Measurements from ENCODE around the gene NUTM2G.
"Not testable (repeated sequence)": the region's sequence is repeated elsewhere in the genome, so short reads cannot be mapped to it uniquely, and the experiment has no call there.

The NUTM2G gene

DNA sequence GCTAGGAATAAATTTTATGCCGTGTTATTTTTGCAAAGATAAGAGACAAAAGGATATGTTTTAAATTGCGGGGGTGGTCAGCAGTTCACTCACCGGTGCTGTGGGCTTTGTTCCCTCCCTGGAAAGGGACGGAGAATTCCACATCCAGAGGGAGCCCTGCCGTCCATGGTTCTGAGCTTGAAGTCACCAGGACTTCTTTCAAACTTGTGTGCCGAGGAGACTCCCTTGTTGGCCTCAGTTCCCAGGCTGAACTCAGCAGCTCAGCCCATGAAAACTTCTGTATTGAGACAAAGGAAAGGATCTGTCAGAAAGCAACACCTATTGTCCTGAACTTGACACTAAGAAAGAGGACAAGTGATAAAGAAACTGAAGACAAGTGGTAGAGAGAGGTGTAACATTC is 10.1 kb upstream of the NUTM2G start:
- H3K27me3 ChIP-seq (ENCODE audit: insufficient read depth, insufficient read length); DNase-seq (ENCODE audit: low read depth, low spot score); H3K36me3 ChIP-seq (ENCODE audit: insufficient read depth, insufficient read length, low read length); H3K9ac ChIP-seq (ENCODE audit: insufficient read length, low read depth); H3K9me3 ChIP-seq (ENCODE audit: insufficient read depth, low read length); H3K4me1 ChIP-seq (ENCODE audit: insufficient read depth, insufficient read length); H3K4me3 ChIP-seq (ENCODE audit: insufficient read length, low read depth): not testable (repeated sequence)

DNA sequence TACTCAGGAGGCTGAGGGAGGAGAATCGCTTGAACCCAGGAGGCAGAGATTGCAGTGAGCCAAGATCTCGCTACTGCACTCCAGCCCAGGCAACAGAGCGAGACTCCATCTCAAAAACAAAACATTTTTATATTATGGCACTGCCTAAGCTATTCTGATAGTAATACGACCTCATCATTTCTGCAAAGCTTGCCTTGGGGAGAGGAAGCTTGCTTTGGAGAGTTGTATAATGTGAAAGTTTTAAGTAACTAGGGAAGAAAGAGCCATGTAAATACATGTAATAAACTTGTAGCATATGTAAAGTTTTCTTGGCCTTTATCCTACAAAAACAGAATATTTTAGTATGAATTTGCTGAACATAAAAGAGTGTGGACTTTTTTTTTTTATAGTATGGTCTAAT is 7.8 kb upstream of the NUTM2G start:
- not testable (repeated sequence) for H3K9me3 ChIP-seq (ENCODE audit: insufficient read depth, low read length); DNase-seq (ENCODE audit: low read depth, low spot score); H3K9ac ChIP-seq (ENCODE audit: insufficient read length, low read depth); H3K4me1 ChIP-seq (ENCODE audit: insufficient read depth, insufficient read length); H3K27me3 ChIP-seq (ENCODE audit: insufficient read depth, insufficient read length); H3K4me3 ChIP-seq (ENCODE audit: insufficient read length, low read depth); H3K36me3 ChIP-seq (ENCODE audit: insufficient read depth, insufficient read length, low read length)

DNA sequence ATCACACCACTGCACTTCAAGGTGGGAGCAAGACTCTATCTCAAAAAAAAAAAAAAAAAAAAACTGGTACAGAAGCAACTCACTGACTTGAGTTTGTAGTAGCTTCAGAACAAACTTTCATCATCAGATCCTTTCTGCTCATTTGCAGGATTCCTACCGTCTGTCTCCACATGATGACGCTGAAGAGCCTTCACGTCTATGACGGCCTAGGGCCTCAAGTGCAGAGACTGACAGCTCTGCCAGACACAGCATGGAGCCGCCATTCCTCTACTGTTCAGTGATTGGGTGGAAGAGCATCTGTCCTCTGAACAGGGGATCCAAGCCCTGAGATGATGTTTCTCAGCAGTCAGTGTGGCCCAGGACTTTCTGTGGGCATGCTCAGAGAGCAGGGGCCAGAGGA is 3.1 kb upstream of the NUTM2G start:
- DNase-seq (ENCODE audit: low read depth, low spot score); H3K9me3 ChIP-seq (ENCODE audit: insufficient read depth, low read length); H3K27me3 ChIP-seq (ENCODE audit: insufficient read depth, insufficient read length); H3K36me3 ChIP-seq (ENCODE audit: insufficient read depth, insufficient read length, low read length); H3K9ac ChIP-seq (ENCODE audit: insufficient read length, low read depth); H3K4me1 ChIP-seq (ENCODE audit: insufficient read depth, insufficient read length); H3K4me3 ChIP-seq (ENCODE audit: insufficient read length, low read depth): not testable (repeated sequence)

DNA sequence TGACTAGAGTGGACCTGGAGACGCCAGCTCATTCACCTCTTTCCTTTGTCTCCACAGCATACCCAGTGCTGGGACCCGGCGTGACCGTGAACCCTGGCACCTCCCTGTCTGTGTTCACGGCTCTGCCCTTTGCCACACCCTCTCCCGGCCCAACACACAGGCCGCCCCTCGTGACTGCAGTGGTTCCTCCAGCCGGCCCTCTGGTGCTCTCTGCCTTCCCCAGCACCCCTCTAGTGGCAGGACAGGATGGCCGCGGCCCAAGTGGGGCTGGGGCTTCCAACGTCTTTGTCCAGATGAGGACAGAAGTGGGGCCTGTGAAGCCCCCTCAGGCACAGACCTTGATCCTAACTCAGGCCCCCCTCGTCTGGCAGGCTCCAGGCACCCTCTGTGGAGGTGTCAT is 3.0 kb downstream of the NUTM2G start:
- H3K9me3 ChIP-seq (ENCODE audit: insufficient read depth, low read length); H3K4me1 ChIP-seq (ENCODE audit: insufficient read depth, insufficient read length); H3K36me3 ChIP-seq (ENCODE audit: insufficient read depth, insufficient read length, low read length); H3K9ac ChIP-seq (ENCODE audit: insufficient read length, low read depth); H3K4me3 ChIP-seq (ENCODE audit: insufficient read length, low read depth); H3K27me3 ChIP-seq (ENCODE audit: insufficient read depth, insufficient read length); DNase-seq (ENCODE audit: low read depth, low spot score): not testable (repeated sequence)

DNA sequence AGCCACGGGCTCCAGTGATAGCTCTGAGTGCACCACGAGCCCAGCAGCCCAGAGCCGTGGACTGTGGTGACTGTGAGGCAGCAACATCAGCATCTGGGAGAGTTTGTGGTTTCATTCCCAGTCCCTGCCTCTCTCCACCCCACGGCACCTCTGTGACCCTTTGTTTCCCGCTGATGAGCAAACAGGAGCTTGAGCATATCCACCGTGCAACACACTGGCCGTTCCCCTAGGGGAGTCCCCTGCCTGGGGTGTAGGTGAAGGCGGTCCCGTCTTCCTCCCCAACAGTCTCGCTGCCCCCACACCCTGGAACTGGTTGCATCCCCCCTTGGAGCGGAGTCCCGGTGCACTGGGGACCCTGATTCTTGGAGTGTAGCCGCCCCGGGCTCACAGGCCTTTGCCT is 5.5 kb downstream of the NUTM2G start:
- H3K9me3 ChIP-seq (ENCODE audit: insufficient read depth, low read length); H3K4me1 ChIP-seq (ENCODE audit: insufficient read depth, insufficient read length); DNase-seq (ENCODE audit: low read depth, low spot score): not testable (repeated sequence)

DNA sequence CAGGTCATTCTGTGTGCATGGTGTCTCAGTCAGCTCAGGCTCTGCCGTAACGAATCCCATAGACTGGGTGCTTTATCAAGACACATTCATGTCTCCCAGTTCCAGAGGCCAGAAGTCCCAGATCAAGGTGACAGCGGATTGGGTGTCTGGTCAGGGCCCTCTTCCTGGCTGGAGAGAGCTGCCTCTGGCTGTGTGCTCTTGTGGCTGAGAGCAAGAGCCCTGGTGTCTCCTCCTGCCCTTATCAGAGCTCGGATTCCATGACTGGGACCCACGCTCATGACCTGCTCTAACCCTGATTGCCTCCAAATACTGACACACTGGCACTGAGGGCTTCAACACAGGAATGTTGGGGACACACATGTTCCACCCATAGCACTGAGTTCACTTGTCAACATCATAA is 6.1 kb downstream of the NUTM2G start:
- not testable (repeated sequence) for H3K9me3 ChIP-seq (ENCODE audit: insufficient read depth, low read length)

More for the DNA sequence above, 5.5 kb downstream of the NUTM2G start:
- not testable (repeated sequence) for H3K4me3 ChIP-seq (ENCODE audit: insufficient read length, low read depth); H3K9ac ChIP-seq (ENCODE audit: insufficient read length, low read depth); H3K36me3 ChIP-seq (ENCODE audit: insufficient read depth, insufficient read length, low read length); H3K27me3 ChIP-seq (ENCODE audit: insufficient read depth, insufficient read length)

DNA sequence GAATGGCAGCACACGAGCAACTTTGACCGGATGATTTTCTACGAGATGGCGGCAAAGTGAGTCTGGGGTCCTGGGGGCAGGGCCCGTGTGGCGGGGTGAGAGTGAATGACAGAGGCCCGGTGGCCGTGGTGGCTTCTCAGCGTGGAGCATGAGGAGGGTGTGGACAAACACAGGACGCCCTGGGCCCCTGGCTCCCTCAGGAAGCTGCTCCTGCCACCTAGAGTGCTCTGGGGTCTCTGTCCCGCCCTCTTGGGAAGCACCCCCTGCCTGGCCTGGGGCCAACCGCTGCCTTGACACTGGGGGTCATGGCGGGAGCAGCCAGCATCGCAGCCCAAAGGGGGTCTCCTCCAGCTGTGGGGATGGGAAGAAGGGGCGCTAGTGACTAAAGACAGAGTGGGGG is 6.8 kb downstream of the NUTM2G start:
- H3K4me1 ChIP-seq (ENCODE audit: insufficient read depth, insufficient read length); DNase-seq (ENCODE audit: low read depth, low spot score); H3K4me3 ChIP-seq (ENCODE audit: insufficient read length, low read depth); H3K9ac ChIP-seq (ENCODE audit: insufficient read length, low read depth); H3K36me3 ChIP-seq (ENCODE audit: insufficient read depth, insufficient read length, low read length); H3K9me3 ChIP-seq (ENCODE audit: insufficient read depth, low read length); H3K27me3 ChIP-seq (ENCODE audit: insufficient read depth, insufficient read length): not testable (repeated sequence)

More for the DNA sequence above, 6.1 kb downstream of the NUTM2G start:
- not testable (repeated sequence) for H3K27me3 ChIP-seq (ENCODE audit: insufficient read depth, insufficient read length); DNase-seq (ENCODE audit: low read depth, low spot score); H3K4me1 ChIP-seq (ENCODE audit: insufficient read depth, insufficient read length); H3K9ac ChIP-seq (ENCODE audit: insufficient read length, low read depth); H3K36me3 ChIP-seq (ENCODE audit: insufficient read depth, insufficient read length, low read length); H3K4me3 ChIP-seq (ENCODE audit: insufficient read length, low read depth)

DNA sequence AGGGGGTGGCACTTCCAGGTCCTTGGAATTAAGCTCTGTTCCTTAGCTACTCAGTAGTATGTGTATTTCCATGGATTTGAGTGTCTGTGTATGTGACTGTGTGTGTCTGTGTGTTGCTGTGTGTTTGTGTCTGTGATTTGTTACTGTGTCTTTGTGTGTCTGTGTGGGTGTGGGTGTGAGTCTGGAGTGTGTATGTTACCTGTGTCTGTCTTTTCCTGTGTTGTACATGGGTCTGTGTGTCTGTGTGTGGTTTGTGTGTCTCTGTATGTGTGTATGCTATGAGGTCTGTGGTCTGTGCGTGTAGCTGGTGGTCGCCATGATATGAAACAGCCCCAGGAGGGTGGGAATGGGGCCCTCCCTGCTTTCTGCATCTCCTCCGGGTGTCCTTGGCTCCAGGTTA is 8.8 kb downstream of the NUTM2G start:
- not testable (repeated sequence) for H3K27me3 ChIP-seq (ENCODE audit: insufficient read depth, insufficient read length); H3K9ac ChIP-seq (ENCODE audit: insufficient read length, low read depth); H3K9me3 ChIP-seq (ENCODE audit: insufficient read depth, low read length); H3K4me1 ChIP-seq (ENCODE audit: insufficient read depth, insufficient read length); H3K36me3 ChIP-seq (ENCODE audit: insufficient read depth, insufficient read length, low read length); DNase-seq (ENCODE audit: low read depth, low spot score); H3K4me3 ChIP-seq (ENCODE audit: insufficient read length, low read depth)

DNA sequence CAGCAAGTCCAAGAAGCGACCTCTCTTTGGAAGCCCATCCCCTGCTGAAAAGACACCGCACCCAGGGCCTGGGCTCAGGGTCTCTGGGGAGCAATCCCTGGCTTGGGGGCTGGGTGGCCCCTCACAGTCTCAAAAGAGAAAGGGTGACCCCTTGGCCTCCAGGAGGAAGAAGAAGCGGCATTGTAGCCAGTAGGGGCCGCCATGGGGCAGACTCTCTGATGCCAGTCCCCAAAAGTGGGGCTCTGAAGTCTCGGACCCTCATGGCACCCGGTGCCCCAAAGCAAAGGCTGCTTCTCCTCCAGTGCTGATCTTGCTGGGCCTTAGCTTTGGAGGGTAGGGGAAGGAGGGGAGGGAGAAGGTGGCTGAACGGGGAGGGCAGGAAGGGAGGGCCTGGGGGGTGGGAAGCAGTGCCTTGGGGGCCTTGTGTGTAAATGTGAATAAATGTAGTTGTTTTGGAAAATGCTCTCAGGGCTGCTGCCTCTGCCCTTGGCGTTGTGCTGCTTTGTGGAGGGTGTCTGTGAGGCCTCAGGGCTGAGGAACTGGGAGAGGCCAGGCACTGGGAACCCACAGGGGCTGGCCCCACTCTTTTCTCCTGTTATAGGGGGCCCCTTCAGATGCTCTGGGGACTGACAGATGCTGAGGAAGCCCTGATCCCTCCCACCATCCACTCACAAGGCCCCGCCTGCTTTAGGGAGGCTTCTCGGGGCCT is 10.5 kb downstream of the NUTM2G start:
- not testable (repeated sequence) for DNase-seq (ENCODE audit: low read depth, low spot score); H3K4me3 ChIP-seq (ENCODE audit: insufficient read length, low read depth); H3K9ac ChIP-seq (ENCODE audit: insufficient read length, low read depth); H3K36me3 ChIP-seq (ENCODE audit: insufficient read depth, insufficient read length, low read length); H3K4me1 ChIP-seq (ENCODE audit: insufficient read depth, insufficient read length); H3K9me3 ChIP-seq (ENCODE audit: insufficient read depth, low read length); H3K27me3 ChIP-seq (ENCODE audit: insufficient read depth, insufficient read length)

DNA sequence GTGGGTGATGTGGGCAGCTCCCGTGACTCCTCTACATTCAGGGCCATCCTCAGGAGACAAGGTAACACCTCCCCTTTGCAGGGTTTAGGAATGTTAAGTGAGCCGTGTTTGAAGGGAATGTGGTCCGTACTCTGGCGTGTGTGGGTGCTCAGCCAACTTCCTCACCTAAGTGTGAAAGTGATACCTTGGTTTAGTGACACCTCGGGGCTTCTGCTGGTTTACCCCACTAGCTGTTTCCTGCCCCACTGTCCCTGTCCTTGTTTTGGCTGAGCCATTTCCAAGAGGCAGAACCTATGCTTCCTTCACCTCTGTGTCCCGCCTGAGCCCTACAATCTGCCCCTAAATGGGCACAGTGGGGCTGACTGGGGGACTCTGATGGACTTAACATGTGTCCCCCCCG is 12.3 kb downstream of the NUTM2G start:
- DNase-seq (ENCODE audit: low read depth, low spot score); H3K4me3 ChIP-seq (ENCODE audit: insufficient read length, low read depth); H3K9ac ChIP-seq (ENCODE audit: insufficient read length, low read depth); H3K27me3 ChIP-seq (ENCODE audit: insufficient read depth, insufficient read length); H3K36me3 ChIP-seq (ENCODE audit: insufficient read depth, insufficient read length, low read length); H3K4me1 ChIP-seq (ENCODE audit: insufficient read depth, insufficient read length); H3K9me3 ChIP-seq (ENCODE audit: insufficient read depth, low read length): not testable (repeated sequence)

DNA sequence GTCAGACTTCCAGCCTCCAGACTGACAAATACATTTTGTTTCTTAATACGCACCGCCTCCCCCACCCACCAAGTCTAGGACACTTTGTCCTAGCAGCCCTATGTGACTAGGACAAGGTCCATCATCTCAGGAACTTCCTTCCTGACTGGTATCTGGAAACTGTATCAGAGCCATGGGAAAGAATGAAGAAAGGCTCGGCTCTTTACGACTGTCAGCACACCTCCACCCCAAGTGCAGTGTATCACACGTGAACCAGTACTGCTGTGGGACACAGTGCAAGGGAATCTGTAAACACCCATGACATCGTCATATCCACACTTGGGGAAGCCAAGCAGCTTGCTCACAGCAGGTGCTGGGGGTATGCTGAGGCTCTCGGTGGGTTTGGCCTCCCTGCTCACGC is 13.0 kb downstream of the NUTM2G start:
- H3K4me3 ChIP-seq (ENCODE audit: insufficient read length, low read depth); H3K36me3 ChIP-seq (ENCODE audit: insufficient read depth, insufficient read length, low read length); H3K9ac ChIP-seq (ENCODE audit: insufficient read length, low read depth); H3K4me1 ChIP-seq (ENCODE audit: insufficient read depth, insufficient read length); DNase-seq (ENCODE audit: low read depth, low spot score); H3K9me3 ChIP-seq (ENCODE audit: insufficient read depth, low read length); H3K27me3 ChIP-seq (ENCODE audit: insufficient read depth, insufficient read length): not testable (repeated sequence)

DNA sequence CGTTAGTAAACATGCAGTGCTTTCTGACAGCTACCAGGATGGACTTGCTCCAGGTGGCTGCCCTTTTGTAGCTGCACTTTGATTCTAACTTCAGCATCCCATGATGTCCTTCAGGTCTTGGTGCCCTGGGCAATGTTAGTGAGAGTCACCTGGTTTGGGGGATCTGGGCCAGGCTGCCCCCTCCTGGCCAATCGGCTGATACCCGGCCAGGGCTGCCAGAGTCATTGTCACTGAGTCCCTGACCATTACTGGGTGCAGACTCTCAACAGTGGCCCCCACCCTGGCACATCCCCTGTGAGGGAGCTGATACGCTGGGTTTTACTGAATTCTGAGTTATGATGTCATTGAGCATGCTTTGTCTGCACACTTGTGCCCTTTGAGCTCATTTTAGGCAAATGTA is 13.5 kb downstream of the NUTM2G start:
- H3K27me3 ChIP-seq (ENCODE audit: insufficient read depth, insufficient read length); H3K4me3 ChIP-seq (ENCODE audit: insufficient read length, low read depth); H3K9me3 ChIP-seq (ENCODE audit: insufficient read depth, low read length); H3K9ac ChIP-seq (ENCODE audit: insufficient read length, low read depth); DNase-seq (ENCODE audit: low read depth, low spot score); H3K4me1 ChIP-seq (ENCODE audit: insufficient read depth, insufficient read length); H3K36me3 ChIP-seq (ENCODE audit: insufficient read depth, insufficient read length, low read length): not testable (repeated sequence)
